ENCODE results near the gene ADORA1.

GRCh38 chr1:203167913-203168200, 40.3 kb downstream of the ADORA1 start:
- TF ChIP-seq POLR2AphosphoS5 (IDR thresholded peaks at IDR 0.05; ENCODE audit: low read depth, low read length) (no peak), REST (IDR thresholded peaks at IDR 0.05; ENCODE audit: insufficient read depth in 1 of 2, low read depth in 2 of 2, low read length in 2 of 2) (no peak), SIN3A (IDR thresholded peaks at IDR 0.05; ENCODE audit: borderline replicate concordance, insufficient read depth, low read length) (no peak)

Measured in PFSK-1 (cell line).